H1 (cell line): Measurements from ENCODE around the gene TRAK1.

Experiments
- CBX5 ChIP-seq: fragments of 300-800, 300-1000 bp; sonication (generic); IDR thresholded peaks from 2 replicates; pipeline ENCODE4 v1.7.1; 2016; ENCODE audit warnings: antibody characterized with exemption, low read length, low read depth
- CREB1 ChIP-seq: IDR thresholded peaks from 2 replicates; pipeline ENCODE4 v1.6.1; 2012; ENCODE audit warnings: inconsistent platforms
- CTCF ChIP-seq, 3 experiments: IDR thresholded peaks; 1 replicate in 2 of 3; 2 replicates in 1 of 3; pipeline versions ENCODE4 v1.5.1 to v1.6.1; 2011; ENCODE audit warnings: low read length in 3 of 3, mild to moderate bottlenecking in 3 of 3, inconsistent platforms in 2 of 3, low read depth in 1 of 3, moderate library complexity in 1 of 3; ENCODE audit not compliant: insufficient read depth in 1 of 3; ENCODE audit errors: control extremely low read depth in 1 of 3
- FOSL1 ChIP-seq: IDR thresholded peaks from 2 replicates; pipeline ENCODE4 v1.6.1; 2011; ENCODE audit warnings: mild to moderate bottlenecking, low read depth, low read length, moderate library complexity; ENCODE audit not compliant: insufficient read depth
- POLR2A ChIP-seq, 2 experiments: IDR thresholded peaks; 1 replicate in 1 of 2; 2 replicates in 1 of 2; pipeline ENCODE4 v1.6.1; 2011; ENCODE audit warnings: low read depth in 2 of 2, low read length in 2 of 2, mild to moderate bottlenecking in 2 of 2; ENCODE audit errors: control extremely low read depth in 1 of 2
- SRF ChIP-seq: IDR thresholded peaks from 2 replicates; pipeline ENCODE4 v1.6.1; 2011; ENCODE audit warnings: mild to moderate bottlenecking, low read depth, low read length, moderate library complexity

DNA sequence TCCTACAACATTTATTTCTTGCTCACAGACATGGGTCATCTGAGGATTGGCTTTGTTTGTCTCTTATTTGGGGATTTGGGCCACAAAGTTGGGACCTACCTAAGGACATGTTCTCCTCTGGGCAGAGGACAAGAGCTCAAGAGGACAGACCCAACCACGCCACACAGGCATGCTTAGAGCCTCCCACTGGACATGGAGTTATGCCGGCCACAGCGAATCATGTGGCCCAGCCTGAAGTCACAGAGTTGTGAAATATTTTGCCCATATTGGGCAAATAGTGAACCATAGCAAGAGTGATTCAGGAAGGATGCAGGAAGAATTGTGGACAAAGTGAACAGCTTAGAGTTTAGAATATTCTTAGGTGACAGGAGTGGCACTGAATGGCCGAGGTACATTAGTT, 9.9 kb downstream of the TRAK1 start:
- TF ChIP-seq FOSL1 (no peak), SRF (no peak), CBX5 (no peak), CTCF (IDR thresholded peaks at IDR 0.05; ENCODE audit: control extremely low read depth in 1 of 3, insufficient read depth in 1 of 3, low read depth in 1 of 3, low read length in 3 of 3) (no peak), POLR2A (IDR thresholded peaks at IDR 0.05; ENCODE audit: control extremely low read depth in 1 of 2, low read depth in 2 of 2, low read length in 2 of 2) (no peak), CREB1 (no peak)
